IMR-90 (cell line): ENCODE results near the gene IGSF8. TPM values are rescaled to one million over a fixed set of nuclear protein-coding genes. Genes with fewer than 3 reads are reported as not detected.

ENCODE experiments used
- ATAC-seq: fragments of 200-7000 bp; cut with Tn5 transposase; 2 replicates; pipeline ENCODE4 v1.9.1; 2020; ENCODE audit warnings: low read depth, mild to moderate bottlenecking, moderate library complexity
- BruUV-seq: library from RNA; stranded (reverse); fragments of 400-500 nt; replicated peaks from 2 replicates; lab custom pipeline; 2021; lab: Mats Ljungman, UMichigan
- CTCF ChIA-PET: fragments of 300-600 bp; formaldehyde crosslinking; extraction: SDS; loops from one replicate; lab custom pipeline; 2021; ENCODE audit warnings: antibody characterized with exemption; lab: Yijun Ruan, JAX
- POLR2A ChIA-PET: fragments of 300-600 bp; sonication (Branson Sonifier 250); formaldehyde crosslinking; loops from one replicate; lab custom pipeline; 2022; ENCODE audit warnings: antibody characterized with exemption; ENCODE audit not compliant: unreplicated experiment; lab: Charles Lee
- DNase-seq: peaks from one replicate; pipeline ENCODE4 v3.0.0; 2013
- H2AFZ ChIP-seq: replicated peaks from 2 replicates; pipeline ENCODE3; 2013; ENCODE audit warnings: low read length, mild to moderate bottlenecking; ENCODE audit not compliant: poor library complexity
- H2AK5ac ChIP-seq: 2 replicates; pipeline ENCODE4 v1.6.1; 2013; ENCODE audit warnings: low read depth, low read length, inconsistent platforms
- H2AK9ac ChIP-seq: replicated peaks from 2 replicates; pipeline ENCODE3; 2013; ENCODE audit warnings: mild to moderate bottlenecking, low read depth, low read length, moderate library complexity; ENCODE audit not compliant: poor library complexity
- H2BK120ac ChIP-seq: 2 replicates; pipeline ENCODE4 v1.6.1; 2013; ENCODE audit warnings: low read depth, low read length, inconsistent platforms
- H2BK15ac ChIP-seq: 3 replicates; pipeline ENCODE4 v1.6.1; 2013; ENCODE audit warnings: low read depth, low read length, inconsistent platforms
- H2BK20ac ChIP-seq: 2 replicates; pipeline ENCODE4 v1.6.1; 2013; ENCODE audit warnings: low read depth, mild to moderate bottlenecking, inconsistent platforms, low read length, moderate library complexity
- H2BK5ac ChIP-seq: 2 replicates; pipeline ENCODE4 v1.6.1; 2013; ENCODE audit warnings: mild to moderate bottlenecking, low read depth, low read length, inconsistent platforms; ENCODE audit not compliant: poor library complexity, severe bottlenecking
- H3K14ac ChIP-seq: replicated peaks from 2 replicates; pipeline ENCODE4 v1.6.1; 2013; ENCODE audit warnings: low read depth, low read length, inconsistent platforms
- H3K18ac ChIP-seq: 2 replicates; pipeline ENCODE4 v1.6.1; 2013; ENCODE audit warnings: low read depth, low read length, control low read depth
- H3K23ac ChIP-seq: 2 replicates; pipeline ENCODE4 v1.6.1; 2013; ENCODE audit warnings: low read depth, low read length, inconsistent platforms
- H3K27ac ChIP-seq: 2 replicates; pipeline ENCODE4 v1.5.1; 2013; ENCODE audit warnings: mild to moderate bottlenecking, control low read depth, low read length; ENCODE audit not compliant: insufficient read depth
- H3K27me3 ChIP-seq: 2 replicates; pipeline ENCODE4 v1.6.1; 2013; ENCODE audit warnings: low read length; ENCODE audit not compliant: control insufficient read depth, insufficient read depth
- H3K36me3 ChIP-seq: 2 replicates; pipeline ENCODE4 v1.6.1; 2013; ENCODE audit warnings: low read length, mixed read lengths; ENCODE audit not compliant: control insufficient read depth, insufficient read depth
- H3K4ac ChIP-seq: 2 replicates; pipeline ENCODE4 v1.6.1; 2013; ENCODE audit warnings: low read depth, low read length, inconsistent platforms
- H3K4me1 ChIP-seq: 2 replicates; pipeline ENCODE4 v1.6.1; 2013; ENCODE audit warnings: low read length, mixed read lengths; ENCODE audit not compliant: control insufficient read depth, insufficient read depth
- H3K4me2 ChIP-seq: 2 replicates; pipeline ENCODE4 v1.6.1; 2013; ENCODE audit warnings: low read depth, mild to moderate bottlenecking, control low read depth, low read length, moderate library complexity
- H3K4me3 ChIP-seq: 2 replicates; pipeline ENCODE4 v1.5.1; 2013; ENCODE audit warnings: low read depth, mild to moderate bottlenecking, control low read depth, low read length, moderate library complexity; ENCODE audit not compliant: insufficient read depth
- H3K56ac ChIP-seq: 2 replicates; pipeline ENCODE4 v1.6.1; 2013; ENCODE audit warnings: low read length, inconsistent platforms; ENCODE audit not compliant: insufficient read depth; ENCODE audit errors: extremely low read depth
- H3K79me1 ChIP-seq, 2 experiments: 2 replicates each; pipeline ENCODE4 v1.6.1; 2013; ENCODE audit warnings: low read length in 2 of 2, inconsistent platforms in 1 of 2, low read depth in 1 of 2
- H3K9ac ChIP-seq: 2 replicates; pipeline ENCODE4 v1.6.1; 2013; ENCODE audit warnings: low read depth, low read length, control low read depth
- H3K9me1 ChIP-seq: 2 replicates; pipeline ENCODE4 v1.6.1; 2013; ENCODE audit warnings: low read length, inconsistent platforms; ENCODE audit not compliant: insufficient read depth
- H3K9me3 ChIP-seq: 2 replicates; pipeline ENCODE4 v1.6.1; 2013; ENCODE audit warnings: low read length; ENCODE audit not compliant: control insufficient read depth, insufficient read depth
- H4K20me1 ChIP-seq: 2 replicates; pipeline ENCODE4 v1.6.1; 2013; ENCODE audit warnings: low read length, inconsistent platforms; ENCODE audit not compliant: insufficient read depth
- H4K5ac ChIP-seq: 2 replicates; pipeline ENCODE4 v1.6.1; 2013; ENCODE audit warnings: mild to moderate bottlenecking, low read depth, low read length, control low read depth
- H4K8ac ChIP-seq, 2 experiments: 2 replicates each; pipeline ENCODE4 v1.6.1; 2013; ENCODE audit warnings: low read depth in 2 of 2, low read length in 2 of 2, control low read depth in 1 of 2, inconsistent platforms in 1 of 2
- H4K91ac ChIP-seq: 2 replicates; pipeline ENCODE4 v1.6.1; 2013; ENCODE audit warnings: low read depth, low read length, inconsistent platforms; ENCODE audit not compliant: insufficient read depth
- CHD1 ChIP-seq: IDR thresholded peaks from 2 replicates; pipeline ENCODE4 v1.6.1; 2012; ENCODE audit warnings: low read depth, low read length, improper control_type of control experiment
- MAFK ChIP-seq: IDR thresholded peaks from 2 replicates; pipeline ENCODE4 v1.6.1; 2012; ENCODE audit warnings: low read depth, low read length, improper control_type of control experiment
- POLR2A ChIP-seq: IDR thresholded peaks from 2 replicates; pipeline ENCODE4 v1.6.1; 2012; ENCODE audit warnings: mild to moderate bottlenecking, low read depth, low read length
- RAD21 ChIP-seq: IDR thresholded peaks from 2 replicates; pipeline ENCODE4 v1.6.1; 2012; ENCODE audit warnings: low read length, improper control_type of control experiment
- RCOR1 ChIP-seq: IDR thresholded peaks from 2 replicates; pipeline ENCODE4 v1.6.1; 2012; ENCODE audit warnings: mild to moderate bottlenecking, low read length, improper control_type of control experiment; ENCODE audit not compliant: insufficient replicate concordance
- WGBS, 2 experiments: methylation state at CpG; one replicate each; pipeline versions ENCODE4 v1.1.5 to v1.1.7; 2013; ENCODE audit warnings: missing lambda C conversion rate in 2 of 2; ENCODE audit not compliant: insufficient read length in 1 of 2; ENCODE audit errors: extremely low coverage in 2 of 2; 5-methylcytosine and 5-hydroxymethylcytosine counted together
- dilution Hi-C: fragments of 300-500 bp; cut with HindIII; formaldehyde crosslinking; loops from one replicate; pipeline ENCODE4 v1.14.3; 2018; ENCODE audit warnings: low sequenced_read_pairs; ENCODE audit not compliant: unreplicated experiment
- in situ Hi-C: fragments of 300-500 bp; cut with MboI; formaldehyde crosslinking; loops from 3 replicates; pipeline ENCODE4 v1.14.3; 2019; ENCODE audit warnings: low sequenced_read_pairs, inconsistent platforms, mixed read lengths
- intact Hi-C: fragments of 100-400 bp; cut with micrococcal nuclease; formaldehyde crosslinking; loops from 2 replicates; pipeline ENCODE4 v1.10.0; 2022
- polyA plus RNA-seq, 3 experiments: library from polyadenylated mRNA; depleted of rRNA; stranded (reverse); fragments of >200 nt; gene quantifications; 2 replicates each; pipeline ENCODE4 v1.2.3, GENCODE V29; 2012; ENCODE audit warnings: low replicate concordance in 1 of 3
- total RNA-seq: library from RNA; depleted of rRNA; stranded (reverse); fragments of >200 nt; gene quantifications from 2 replicates; pipeline ENCODE4 v1.2.3, GENCODE V29; 2012
- TF ChIP-seq, protein P1 (sequence below): conservative IDR thresholded peaks from 2 replicates; pipeline ENCODE4 v1.5.1; 2012; ENCODE audit warnings: mild to moderate bottlenecking, low read depth, low read length, improper control_type of control experiment

Gene IGSF8
- total and polyA plus RNA-seq, 2 of the 4 experiments (the other 2 are of a cell fraction) = 8.8 to 25.2 TPM

DNA sequence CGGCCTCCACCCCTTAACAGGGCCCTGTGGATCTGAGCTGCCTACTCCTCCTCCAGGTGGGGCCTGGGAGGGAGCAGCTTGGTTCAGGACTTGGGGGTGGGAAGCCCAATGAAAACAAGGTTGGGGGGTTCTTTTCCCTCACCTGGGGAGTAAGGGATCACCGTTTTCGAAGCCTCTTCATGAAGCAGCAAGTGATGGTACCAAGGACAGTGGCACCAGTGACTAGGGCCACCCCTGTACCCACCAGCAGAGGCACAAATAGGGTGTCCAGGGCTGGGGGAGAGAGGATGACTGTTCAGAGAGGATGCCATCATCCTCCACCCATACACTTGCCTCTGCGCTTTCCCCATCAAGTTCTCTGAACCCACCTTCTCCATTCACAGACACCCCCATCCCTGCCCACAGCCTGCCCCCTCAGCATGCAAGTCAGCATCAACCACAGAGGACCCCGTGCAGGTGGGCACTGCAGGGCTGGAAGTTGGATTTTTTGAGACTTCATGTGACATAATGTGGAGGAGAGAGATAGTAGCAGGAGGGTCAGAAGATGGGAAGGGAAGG, 6.7 kb downstream of the IGSF8 start:
- H3K79me1 ChIP-seq = peaks cover 0 to 11% of the 10 kb centered on the region in 2 experiments; a peak in 2 of 4 replicates
- H3K14ac ChIP-seq = no peak overlapping the region
- no peak for ATAC-seq
- H2AK5ac ChIP-seq = no peak overlapping the region
- H2BK20ac ChIP-seq = no peak overlapping the region
- TF ChIP-seq, protein P1, sequence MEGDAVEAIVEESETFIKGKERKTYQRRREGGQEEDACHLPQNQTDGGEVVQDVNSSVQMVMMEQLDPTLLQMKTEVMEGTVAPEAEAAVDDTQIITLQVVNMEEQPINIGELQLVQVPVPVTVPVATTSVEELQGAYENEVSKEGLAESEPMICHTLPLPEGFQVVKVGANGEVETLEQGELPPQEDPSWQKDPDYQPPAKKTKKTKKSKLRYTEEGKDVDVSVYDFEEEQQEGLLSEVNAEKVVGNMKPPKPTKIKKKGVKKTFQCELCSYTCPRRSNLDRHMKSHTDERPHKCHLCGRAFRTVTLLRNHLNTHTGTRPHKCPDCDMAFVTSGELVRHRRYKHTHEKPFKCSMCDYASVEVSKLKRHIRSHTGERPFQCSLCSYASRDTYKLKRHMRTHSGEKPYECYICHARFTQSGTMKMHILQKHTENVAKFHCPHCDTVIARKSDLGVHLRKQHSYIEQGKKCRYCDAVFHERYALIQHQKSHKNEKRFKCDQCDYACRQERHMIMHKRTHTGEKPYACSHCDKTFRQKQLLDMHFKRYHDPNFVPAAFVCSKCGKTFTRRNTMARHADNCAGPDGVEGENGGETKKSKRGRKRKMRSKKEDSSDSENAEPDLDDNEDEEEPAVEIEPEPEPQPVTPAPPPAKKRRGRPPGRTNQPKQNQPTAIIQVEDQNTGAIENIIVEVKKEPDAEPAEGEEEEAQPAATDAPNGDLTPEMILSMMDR = no peak
- no peak for TF ChIP-seq POLR2A
- TF ChIP-seq RAD21 = no peak
- no peak for TF ChIP-seq MAFK
- no peak for TF ChIP-seq CHD1
- no peak for TF ChIP-seq RCOR1
- POLR2A ChIA-PET = no interaction called here
- H3K4me3 ChIP-seq = no peak overlapping the region
- dilution Hi-C loops = no loop called here
- no peak overlapping the region for H4K5ac ChIP-seq
- no peak for DNase-seq
- no peak overlapping the region for H4K8ac ChIP-seq
- H3K4ac ChIP-seq = no peak overlapping the region
- no peaks in the 10 kb centered on the region for H3K27me3 ChIP-seq
- H3K23ac ChIP-seq = no peak overlapping the region
- BruUV-seq = no TSS peak
- H3K9ac ChIP-seq = no peak overlapping the region
- WGBS, 2 experiments = no CpG with 5 or more reads among the region's 5 CpGs
- intact Hi-C loops = no loop called here
- H3K9me1 ChIP-seq = no peaks in the 10 kb centered on the region
- H3K4me2 ChIP-seq = no peak overlapping the region
- no peak overlapping the region for H3K18ac ChIP-seq
- H2BK15ac ChIP-seq = no peak overlapping the region
- peak overlapping the region; percentile 23 for H2AFZ ChIP-seq
- no peak overlapping the region for H2BK5ac ChIP-seq
- CTCF ChIA-PET = no interaction called here
- no peaks in the 10 kb centered on the region for H3K9me3 ChIP-seq
- no peak overlapping the region for H2AK9ac ChIP-seq
- in situ Hi-C loops = loop anchor here (10.0 kb wide), 1 partner anchor 263 kb away; no protein-coding TSS in a partner anchor
- peaks cover 8% of the 10 kb centered on the region for H3K36me3 ChIP-seq
- 0 out of 2 replicates have a peak, but pooled peaks cover 5% of the 10 kb centered on the region for H4K20me1 ChIP-seq
- no peak overlapping the region for H3K56ac ChIP-seq
- no peaks in the 10 kb centered on the region; the same call in 1 of the 2 replicates for H3K4me1 ChIP-seq
- H2BK120ac ChIP-seq = no peak overlapping the region
- H3K27ac ChIP-seq = no peak overlapping the region
- no peak overlapping the region for H4K91ac ChIP-seq
